Gastrocnemius medialis (tissue), 4 donors: Measurements from ENCODE around the gene AUTS2. TPM values are rescaled to one million over a fixed set of nuclear protein-coding genes. Genes with fewer than 3 reads are reported as not detected.

Experiments used
- ATAC-seq, 2 donors: fragments of 150-250 bp; one replicate each; pipeline ENCODE4 v1.9.1; 2016
- DNase-seq, 2 donors: peaks; one replicate each; pipeline ENCODE4 v3.0.0-alpha.2; 2019
- H3K27ac ChIP-seq, 4 donors: fragments of 200-600 bp; sonication (generic); 1 replicate in 1 of 4; 2 replicates in 3 of 4; pipeline ENCODE4 v1.5.1; 2016 to 2018; ENCODE audit warnings: mild to moderate bottlenecking in 2 of 4, moderate library complexity in 1 of 4
- H3K27me3 ChIP-seq, 3 donors: fragments of 200-600 bp; sonication (generic) in 2 of 3; 1 replicate in 1 of 3; 2 replicates in 2 of 3; pipeline versions ENCODE4 v1.5.1 to v1.6.0; 2016 to 2019; ENCODE audit warnings: mild to moderate bottlenecking in 1 of 3, moderate library complexity in 1 of 3
- H3K36me3 ChIP-seq, 2 donors: fragments of 200-600 bp; sonication (generic) in 1 of 2; one replicate each; pipeline ENCODE4 v1.5.1; 2017 to 2018
- H3K4me1 ChIP-seq, 2 donors: fragments of 200-600 bp; sonication (generic) in 1 of 2; one replicate each; pipeline ENCODE4 v1.5.1; 2016 to 2017; ENCODE audit warnings: mild to moderate bottlenecking in 2 of 2
- H3K4me3 ChIP-seq, 4 donors: fragments of 200-600 bp; sonication (generic) in 3 of 4; 1 replicate in 1 of 4; 2 replicates in 3 of 4; pipeline ENCODE4 v1.5.1; 2016 to 2019; ENCODE audit warnings: mild to moderate bottlenecking in 2 of 4
- H3K9me3 ChIP-seq, 3 donors: fragments of 200-600 bp; sonication (generic) in 2 of 3; 1 replicate in 1 of 3; 2 replicates in 2 of 3; pipeline ENCODE4 v1.5.1; 2016 to 2019
- CTCF ChIP-seq, 5 experiments: fragments of 450-650 bp in 3 of 5; fragments of 200-600 bp in 2 of 5; sonication (generic) in 2 of 5; IDR thresholded peaks in 4 of 5; conservative IDR thresholded peaks in 1 of 5; 1 replicate in 4 of 5; 2 replicates in 1 of 5; pipeline ENCODE4 v1.5.1; 2016 to 2019; ENCODE audit warnings: antibody characterized with exemption in 5 of 5, mild to moderate bottlenecking in 3 of 5, moderate library complexity in 3 of 5
- POLR2A ChIP-seq, 2 donors: fragments of 450-650 bp; IDR thresholded peaks; one replicate each; pipeline ENCODE4 v1.6.1; 2017; ENCODE audit warnings: antibody characterized with exemption in 2 of 2, mild to moderate bottlenecking in 2 of 2, moderate library complexity in 2 of 2
- in situ Hi-C, 4 donors: fragments of 200-750 bp; cut with MboI; loops; one replicate each; pipeline versions ENCODE4 v1.15.0 to v1.8.0; 2017; ENCODE audit warnings: low sequenced_read_pairs in 4 of 4
- intact Hi-C: fragments of 100-400 bp; cut with DNase I; formaldehyde crosslinking; loops from one replicate; pipeline ENCODE4 v1.15.1; 2023; ENCODE audit warnings: low total_unique reads
- total RNA-seq, 4 donors: library from RNA; depleted of rRNA; stranded (reverse); fragments of >200 nt; gene quantifications; one replicate each; pipeline versions ENCODE4 v1.1.0 to v1.2.3, GENCODE V29; 2016

Gene AUTS2
- total RNA-seq, 4 donors from 2014 or later = 2.5 to 16.2 (median 8.5) TPM

GRCh38 chr7:69953136-69954067, 355.1 kb downstream of the AUTS2 start:
- H3K4me1 ChIP-seq = peaks cover 0 to 9% of the 10 kb centered on the region in 2 donors
- no peaks in the 10 kb centered on the region for H3K36me3 ChIP-seq
- TF ChIP-seq CTCF (IDR thresholded peaks at IDR 0.05 in 4 of 5, conservative IDR thresholded peaks at IDR 0.05 in 1 of 5) = no peak
- no peak for TF ChIP-seq POLR2A (IDR thresholded peaks at IDR 0.05)
- in situ Hi-C loops (no loop called here), intact Hi-C loops (no loop called here)
- no peak overlapping the region for H3K27ac ChIP-seq
- H3K4me3 ChIP-seq = no peak overlapping the region
- ATAC-seq (no peak), DNase-seq (no peak)
- no peaks in the 10 kb centered on the region for H3K9me3 ChIP-seq
- no peaks in the 10 kb centered on the region for H3K27me3 ChIP-seq

- no peaks in the 10 kb centered on the region for H3K36me3 ChIP-seq
- peaks cover 7 to 15% of the 10 kb centered on the region in 2 donors for H3K4me1 ChIP-seq
- no peak for DNase-seq
- TF ChIP-seq POLR2A (IDR thresholded peaks at IDR 0.05) (no peak), CTCF (IDR thresholded peaks at IDR 0.05 in 4 of 5, conservative IDR thresholded peaks at IDR 0.05 in 1 of 5) (no peak)
- H3K9me3 ChIP-seq = no peaks in the 10 kb centered on the region
- H3K27me3 ChIP-seq = no peaks in the 10 kb centered on the region
- intact Hi-C loops (no loop called here), in situ Hi-C loops (no loop called here)
- H3K27ac ChIP-seq = no peak overlapping the region
- no peak overlapping the region for H3K4me3 ChIP-seq
- no peak for ATAC-seq
Measured at GRCh38 chr7:69956541-69956940, 358.3 kb downstream of the AUTS2 start.

- intact Hi-C loops = no loop called here
- in situ Hi-C loops = no loop called here
- TF ChIP-seq CTCF (IDR thresholded peaks at IDR 0.05 in 4 of 5, conservative IDR thresholded peaks at IDR 0.05 in 1 of 5) (no peak), POLR2A (IDR thresholded peaks at IDR 0.05) (no peak)
- H3K9me3 ChIP-seq = no peaks in the 10 kb centered on the region
- no peak overlapping the region for H3K4me3 ChIP-seq
- no peak for ATAC-seq
- H3K36me3 ChIP-seq = no peaks in the 10 kb centered on the region
- peaks cover 18 to 27% of the 10 kb centered on the region in 2 donors for H3K4me1 ChIP-seq
- no peaks in the 10 kb centered on the region for H3K27me3 ChIP-seq
- DNase-seq = no peak
- no peak overlapping the region for H3K27ac ChIP-seq
Measured at GRCh38 chr7:69957661-69958060, 359.4 kb downstream of the AUTS2 start.

GRCh38 chr7:69959789-69960499, 361.7 kb downstream of the AUTS2 start:
- H3K4me1 ChIP-seq = peaks cover 24 to 35% of the 10 kb centered on the region in 2 donors
- no peak overlapping the region for H3K4me3 ChIP-seq
- intact Hi-C loops (no loop called here), in situ Hi-C loops (no loop called here)
- no peak for ATAC-seq
- no peak for TF ChIP-seq CTCF (IDR thresholded peaks at IDR 0.05 in 4 of 5, conservative IDR thresholded peaks at IDR 0.05 in 1 of 5)
- no peak for TF ChIP-seq POLR2A (IDR thresholded peaks at IDR 0.05)
- no peak overlapping the region for H3K27ac ChIP-seq
- no peak for DNase-seq
- no peaks in the 10 kb centered on the region for H3K36me3 ChIP-seq
- no peaks in the 10 kb centered on the region for H3K9me3 ChIP-seq
- H3K27me3 ChIP-seq = no peaks in the 10 kb centered on the region
